HepG2 (cell line): ENCODE data around the gene ELAC2. TPM values are rescaled to one million over a fixed set of nuclear protein-coding genes. Genes with fewer than 3 reads are reported as not detected.
"Not testable (repeated sequence)": the region's sequence is repeated elsewhere in the genome, so short reads cannot be mapped to it uniquely, and the experiment has no call there.

Experiments
- ATAC-seq: fragments of 200-7000 bp; cut with Tn5 transposase; 3 replicates; pipeline ENCODE4 v1.9.1; 2020; ENCODE audit warnings: mild to moderate bottlenecking, moderate library complexity
- BruUV-seq: library from RNA; stranded (reverse); fragments of 400-500 nt; replicated peaks from 2 replicates; lab custom pipeline; 2021; lab: Mats Ljungman, UMichigan
- CTCF ChIA-PET: fragments of 300-600 bp; formaldehyde crosslinking; extraction: SDS; loops from one replicate; lab custom pipeline; 2021; ENCODE audit warnings: low total read pairs, inconsistent platforms, low intra/inter-chr PET ratio; lab: Yijun Ruan, JAX
- POLR2A ChIA-PET: fragments of 350-600 bp; sonication (Branson Sonifier 250); formaldehyde crosslinking; loops from one replicate; lab custom pipeline; 2020; ENCODE audit warnings: antibody characterized with exemption, inconsistent platforms; lab: Yijun Ruan, JAX
- DNase-seq: peaks from one replicate; pipeline ENCODE4 v3.0.0-alpha.2; 2015; ENCODE audit warnings: low spot score
- FAIRE-seq: peaks from 3 replicates; lab custom pipeline; 2011; peaks lifted over from hg19 to GRCh38; lab: Jason Lieb, UNC
- H2AFZ ChIP-seq: one replicate; pipeline ENCODE4 v1.6.1; 2011; ENCODE audit warnings: low read length, inconsistent platforms
- H3K27ac ChIP-seq: fragments of 300-600 bp; 3 replicates; pipeline ENCODE4 v1.8.0; 2011; ENCODE audit warnings: mixed run types, mild to moderate bottlenecking, mixed read lengths, low read length, inconsistent platforms; ENCODE audit not compliant: insufficient read depth; ENCODE audit errors: extremely low read length
- H3K27me3 ChIP-seq, 2 experiments: fragments of 200-600 bp in 1 of 2; 2 replicates in 1 of 2; 3 replicates in 1 of 2; pipeline versions ENCODE4 v1.6.0 to v1.8.0; 2011; ENCODE audit warnings: low read length in 2 of 2, mild to moderate bottlenecking in 2 of 2, moderate library complexity in 2 of 2, inconsistent platforms in 1 of 2; ENCODE audit not compliant: insufficient read depth in 2 of 2, control insufficient read depth in 1 of 2
- H3K36me3 ChIP-seq, 2 experiments: fragments of 200-600 bp in 1 of 2; replicated peaks in 1 of 2; 2 replicates in 1 of 2; 3 replicates in 1 of 2; pipeline versions ENCODE4 v1.5.1 to v1.8.0; 2011; ENCODE audit warnings: low read length in 2 of 2, inconsistent platforms in 1 of 2; ENCODE audit not compliant: insufficient read depth in 2 of 2, control insufficient read depth in 1 of 2
- H3K4me1 ChIP-seq: 2 replicates; pipeline ENCODE4 v1.5.1; 2012; ENCODE audit warnings: low read length, inconsistent platforms; ENCODE audit not compliant: insufficient read depth
- H3K4me2 ChIP-seq: 2 replicates; pipeline ENCODE4 v1.6.0; 2011; ENCODE audit warnings: low read depth, low read length, inconsistent platforms
- H3K4me3 ChIP-seq, 3 experiments: fragments of 200-600 bp in 1 of 3; sonication (generic), shearing (Covaris generic) in 1 of 3; replicated peaks in 1 of 3; 2 replicates each; pipeline ENCODE4 v1.5.1; 2011 to 2016; ENCODE audit warnings: low read length in 3 of 3, inconsistent platforms in 2 of 3, low read depth in 2 of 3, mild to moderate bottlenecking in 2 of 3, control low read depth in 1 of 3, mixed read lengths in 1 of 3; ENCODE audit not compliant: insufficient read depth in 1 of 3
- H3K79me2 ChIP-seq: one replicate; pipeline ENCODE4 v1.6.1; 2011; ENCODE audit warnings: low read length, inconsistent platforms; ENCODE audit not compliant: insufficient read depth
- H3K9ac ChIP-seq: 2 replicates; pipeline ENCODE4 v1.6.0; 2011; ENCODE audit warnings: mild to moderate bottlenecking, low read depth, low read length, inconsistent platforms; ENCODE audit not compliant: insufficient read depth
- H3K9me3 ChIP-seq: 2 replicates; pipeline ENCODE4 v1.5.1; 2012; ENCODE audit warnings: mild to moderate bottlenecking, low read length
- H4K20me1 ChIP-seq: 2 replicates; pipeline ENCODE4 v1.6.0; 2011; ENCODE audit warnings: inconsistent platforms, mild to moderate bottlenecking, low read length, moderate library complexity; ENCODE audit not compliant: insufficient read depth
- MATR3 ChIP-seq: sonication (generic); formaldehyde crosslinking; IDR thresholded peaks from 2 replicates; pipeline ENCODE4 v1.4.0; 2020; ENCODE audit warnings: missing genetic modification reagents
- ZNF10 ChIP-seq: sonication (generic); formaldehyde crosslinking; IDR thresholded peaks from 2 replicates; pipeline ENCODE4 v1.4.0; 2020; ENCODE audit warnings: mild to moderate bottlenecking, low read depth, missing genetic modification reagents, borderline replicate concordance
- ZNF275 ChIP-seq: sonication (generic); formaldehyde crosslinking; IDR thresholded peaks from 2 replicates; pipeline ENCODE4 v1.8.0; 2022; ENCODE audit warnings: missing genetic modification reagents, mild to moderate bottlenecking, inconsistent platforms, borderline replicate concordance
- ZNF850 ChIP-seq: sonication (generic); formaldehyde crosslinking; conservative IDR thresholded peaks from 2 replicates; pipeline ENCODE4 v1.9.0; 2021; ENCODE audit warnings: mild to moderate bottlenecking, missing genetic modification reagents
- WGBS: methylation state at CpG from one replicate; pipeline ENCODE4 v1.1.6; 2017; ENCODE audit warnings: low lambda C conversion rate; 5-methylcytosine and 5-hydroxymethylcytosine counted together
- in situ Hi-C: cut with HindIII; loops from 2 replicates; pipeline ENCODE4 v1.10.0; 2017; ENCODE audit warnings: low pct_unique_long_range_greater_than_20kb; ENCODE audit not compliant: extremely low pct_ligation_motif_present
- intact Hi-C: fragments of 100-400 bp; cut with micrococcal nuclease; formaldehyde crosslinking; loops from one replicate; pipeline ENCODE4 v1.10.0; 2022; ENCODE audit not compliant: unreplicated experiment
- polyA plus RNA-seq, 8 experiments: library from polyadenylated mRNA; depleted of rRNA in 3 of 8; stranded (reverse) in 7 of 8; unstranded in 1 of 8; fragments of >200 nt; fragmentation: Illumina TruSeq in 4 of 8; extraction: Trizol in 4 of 8; gene quantifications; 2 replicates each; pipeline versions ENCODE4 v1.2.1 to v1.2.3, GENCODE V29; 2011 to 2016; ENCODE audit warnings: low read depth in 4 of 8, missing spikeins in 1 of 8, mixed read lengths in 1 of 8; ENCODE audit not compliant: insufficient read depth in 1 of 8
- total RNA-seq, 5 experiments: library from RNA; depleted of rRNA; stranded (reverse); fragments of >200 nt; fragmentation: Illumina TruSeq; extraction: Trizol; gene quantifications; 2 replicates each; pipeline ENCODE4 v1.2.3, GENCODE V29; 2016; ENCODE audit warnings: low read depth in 1 of 5

Gene ELAC2
- total and polyA plus RNA-seq, 2 of the 13 experiments (the other 11 are each of a cell fraction or from before 2014, with no cell fraction given), result 35.6 to 50.4 TPM

- Histone ChIP-seq H3K9ac (no peak overlapping the region), H3K9me3 (no peaks in the 10 kb centered on the region), H3K36me3 (no peaks in the 10 kb centered on the region), H4K20me1 (no peaks in the 10 kb centered on the region), H2AFZ (no peak overlapping the region), H3K4me2 (no peak overlapping the region), H3K4me3 (no peak overlapping the region), H3K27ac (no peak overlapping the region)
- CTCF ChIA-PET, result no interaction called here
- ATAC-seq (no peak), DNase-seq (no peak), FAIRE-seq (no peak)
- 31% methylated on average over 3 of the region's 5 CpGs for WGBS
- in situ Hi-C loops, result no loop called here
- BruUV-seq, result no TSS peak
- TF ChIP-seq ZNF275 (CRISPR knock-in tag), result no peak
- no peak for TF ChIP-seq ZNF850
- TF ChIP-seq MATR3 (CRISPR knock-in tag), result no peak
- TF ChIP-seq ZNF10 (CRISPR knock-in tag), result no peak
- TF ChIP-seq, all 625 proteins: peak for 0
- POLR2A ChIA-PET, result no interaction called here
- Histone ChIP-seq H3K79me2 (no peaks in the 10 kb centered on the region), H3K4me1 (no peaks in the 10 kb centered on the region), H3K27me3 (no peaks in the 10 kb centered on the region; a peak in 1 of 5 replicates)
- intact Hi-C loops, result no loop called here
Observed at GRCh38 chr17:12979246-12979645, 38.6 kb downstream of the ELAC2 start.

DNA sequence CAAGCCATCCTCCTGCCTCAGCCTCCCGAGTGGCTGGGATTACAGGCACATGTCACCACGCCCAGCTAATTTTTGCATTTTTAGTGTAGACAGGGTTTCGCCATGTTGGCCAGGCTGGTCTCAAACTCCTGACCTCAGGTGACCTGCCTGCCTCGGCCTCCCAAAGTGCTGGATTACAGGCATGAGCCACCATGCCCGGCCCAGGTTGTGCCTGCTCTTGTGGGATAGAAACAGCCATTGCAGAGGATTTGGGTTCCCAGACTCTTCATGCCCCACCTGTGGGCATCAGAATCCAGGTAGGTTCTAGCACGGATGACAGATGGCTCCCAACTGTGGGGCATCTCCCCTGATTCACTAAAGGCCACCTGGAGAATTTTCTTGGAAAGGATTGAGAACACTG lies 39.0 kb downstream of the ELAC2 start:
- H3K4me1 ChIP-seq, H3K79me2 ChIP-seq, H3K27ac ChIP-seq, POLR2A ChIA-PET, CTCF ChIA-PET, H3K9ac ChIP-seq, H3K4me3 ChIP-seq, H3K4me2 ChIP-seq, H3K27me3 ChIP-seq, FAIRE-seq, H2AFZ ChIP-seq, intact Hi-C loops, H4K20me1 ChIP-seq, ATAC-seq, H3K36me3 ChIP-seq, BruUV-seq, in situ Hi-C loops, DNase-seq, H3K9me3 ChIP-seq: not testable (repeated sequence)
- 57% methylated on average over 6 of the region's 6 CpGs for WGBS
